ENCODE measurements around the gene CYCS.
"Not testable (repeated sequence)": the region's sequence is repeated elsewhere in the genome, so short reads cannot be mapped to it uniquely, and the experiment has no call there.

The CYCS gene

DNA sequence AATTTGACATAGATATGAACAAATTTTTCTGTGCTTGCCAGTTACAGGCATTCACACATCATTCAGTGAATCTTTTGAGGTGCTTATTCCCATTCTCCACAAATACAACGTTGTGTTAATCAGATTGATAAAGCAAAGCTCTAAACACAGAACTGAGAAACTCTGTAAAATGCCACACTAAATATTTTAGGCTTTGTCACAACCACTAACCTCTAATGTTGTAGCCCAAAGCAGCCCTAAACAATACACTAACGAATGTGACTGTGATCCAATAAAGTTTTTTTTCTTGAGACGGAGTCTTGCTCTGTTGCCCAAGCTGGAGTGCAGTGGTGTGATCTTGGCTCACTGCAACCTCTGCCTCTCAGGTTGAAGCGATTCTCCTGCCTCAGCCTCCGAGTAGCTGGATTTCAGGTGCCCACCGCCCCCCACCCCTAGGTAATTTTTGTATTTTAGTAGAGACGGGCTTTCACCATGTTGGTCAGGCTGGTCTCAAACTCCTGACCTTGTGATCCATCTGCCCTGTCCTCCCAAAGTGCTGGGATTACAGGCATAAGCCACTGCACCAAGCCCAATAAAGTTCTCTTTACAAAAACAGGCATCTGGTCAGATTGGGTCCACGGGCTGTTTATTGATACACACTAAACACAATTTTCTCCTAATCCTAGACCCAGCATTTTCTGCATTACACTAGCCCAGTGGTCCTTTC is 6.9 kb downstream of the CYCS start:
- DNase-seq (no peak), ATAC-seq (no peak)

DNA sequence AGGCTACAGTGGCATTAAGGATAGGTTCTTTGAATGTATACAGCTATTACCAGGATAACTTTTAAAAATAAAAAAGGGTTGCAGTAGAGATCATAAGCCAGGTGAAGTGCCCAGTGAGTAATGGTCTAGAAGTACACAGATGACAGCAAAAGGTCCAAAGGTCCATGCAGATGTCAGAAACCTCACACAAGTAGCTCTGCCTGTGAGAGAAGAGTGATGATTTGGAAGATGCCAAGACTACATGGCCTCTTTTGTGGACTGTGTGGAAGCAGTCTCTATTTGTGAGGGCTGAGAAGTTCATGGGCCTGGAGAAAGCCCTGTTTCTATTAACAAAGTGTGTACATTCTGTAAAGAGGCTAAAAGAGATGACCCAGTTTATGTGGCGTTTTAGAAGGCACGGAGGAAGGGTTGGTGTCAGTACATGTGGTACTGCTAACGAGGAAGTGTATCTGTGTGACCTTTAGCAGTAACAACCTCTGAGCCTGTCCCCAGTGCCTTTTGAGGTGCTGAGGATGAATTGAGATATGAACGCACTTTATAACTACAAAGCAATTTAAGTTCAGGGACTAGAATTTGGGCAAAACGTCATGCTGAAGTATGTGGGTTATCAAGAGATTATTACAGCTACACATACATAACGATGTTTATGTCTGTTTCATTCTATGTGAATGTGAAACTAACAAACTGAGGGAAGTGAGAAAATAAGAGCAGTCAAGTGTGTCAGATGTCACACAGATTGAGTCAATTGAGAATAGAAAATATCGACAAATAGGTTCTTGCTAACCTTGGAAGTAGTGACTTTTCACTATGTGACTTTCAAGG is 7.6 kb downstream of the CYCS start:
- ATAC-seq (peak; percentile 68), DNase-seq (no peak)

DNA sequence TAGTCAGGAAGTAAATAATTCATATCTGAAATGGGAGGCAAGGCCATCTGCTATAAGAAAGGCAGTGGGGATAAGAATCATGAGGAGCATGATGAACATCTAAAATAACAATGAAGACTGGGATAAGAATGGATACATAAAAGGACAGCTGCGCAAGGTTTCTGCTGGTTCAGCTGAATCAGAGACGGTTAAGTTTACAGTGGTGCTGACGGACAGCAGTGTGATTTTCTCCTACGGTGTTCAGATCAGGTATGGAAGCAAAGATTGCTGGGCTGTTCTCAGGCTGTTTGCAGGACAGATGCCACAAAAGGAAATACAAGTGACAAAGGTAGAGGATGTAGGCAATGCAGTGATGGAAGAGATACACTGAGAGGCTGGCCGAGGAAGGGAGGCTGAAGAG is 8.4 kb downstream of the CYCS start:
- no peak for ATAC-seq
- no peak for DNase-seq

DNA sequence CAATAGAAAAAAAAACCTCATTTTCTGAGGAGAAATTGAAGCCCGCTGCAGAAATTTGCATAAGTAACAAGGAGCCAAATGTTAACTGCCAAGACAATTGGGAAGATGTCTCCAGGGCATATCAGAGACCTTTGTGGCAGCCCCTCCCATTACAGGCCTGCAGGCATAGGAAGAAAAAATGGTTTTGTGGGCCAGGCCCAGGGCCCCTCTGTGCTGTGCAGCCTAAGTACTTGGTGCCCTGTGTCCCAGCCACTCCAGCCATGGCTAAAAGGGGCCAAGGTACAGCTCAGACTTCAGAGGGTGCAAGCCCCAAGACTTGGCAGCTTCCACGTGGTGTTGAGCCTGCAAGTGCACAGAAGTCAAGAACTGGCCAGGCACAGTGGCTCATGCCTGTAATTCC is 14.5 kb downstream of the CYCS start:
- DNase-seq, ATAC-seq: not testable (repeated sequence)

DNA sequence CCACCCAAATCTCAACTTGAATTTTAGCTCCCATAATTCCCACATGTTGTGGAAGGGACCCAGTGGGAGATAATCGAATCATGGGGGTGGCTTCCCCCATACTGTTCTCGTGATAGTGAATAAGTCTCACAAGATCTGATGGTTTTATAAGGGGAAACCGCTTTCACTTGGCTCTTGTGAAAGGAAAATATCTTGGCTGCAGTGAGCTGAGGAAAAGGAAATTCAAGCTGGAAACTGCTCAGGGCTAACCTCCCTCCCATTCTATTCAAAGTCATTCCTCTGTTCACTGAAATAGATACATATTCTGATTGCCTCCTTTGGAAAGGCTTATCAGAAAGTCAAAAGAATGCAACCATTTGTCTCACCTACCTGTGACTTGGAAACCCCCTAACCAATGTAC is 15.8 kb downstream of the CYCS start:
- DNase-seq (no peak), ATAC-seq (no peak)

DNA sequence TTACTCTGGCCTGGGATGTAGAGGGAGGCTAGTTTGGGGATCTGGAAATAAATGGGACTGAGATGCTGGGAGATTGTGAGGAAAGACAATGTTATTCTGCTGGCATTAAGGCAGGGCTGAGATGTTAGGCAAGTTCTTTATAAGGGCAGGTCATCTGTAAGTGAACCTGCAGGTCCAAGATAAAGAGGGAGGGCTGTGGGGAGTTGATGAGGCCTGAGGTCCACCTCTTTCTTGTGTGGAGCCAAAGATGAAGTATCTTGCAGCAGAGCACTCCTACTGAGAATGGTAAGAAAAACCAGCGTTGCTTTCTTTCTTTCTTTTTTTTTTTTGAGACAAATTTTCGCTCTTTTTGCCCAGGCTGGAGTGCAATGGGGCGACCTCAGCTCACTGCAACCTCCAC is 19.1 kb downstream of the CYCS start:
- DNase-seq, result no peak
- ATAC-seq, result no peak

DNA sequence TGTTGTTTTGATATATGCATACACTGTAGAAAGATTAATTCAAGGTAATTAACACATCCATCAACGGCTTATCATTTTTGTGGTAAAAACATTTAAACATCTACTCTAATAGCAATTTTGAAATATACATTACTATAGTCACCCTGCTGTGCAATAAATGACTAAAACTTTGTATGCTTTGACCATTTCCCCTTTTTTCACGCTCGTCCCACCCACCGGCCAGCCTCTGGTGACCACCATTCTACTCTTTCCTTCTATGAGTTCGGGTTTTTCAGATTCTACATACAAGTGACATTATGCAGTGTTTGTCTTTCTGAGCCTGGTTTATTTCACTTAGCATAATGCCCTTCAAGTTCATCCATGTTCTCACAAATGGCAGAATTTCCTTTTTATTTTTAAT is 21.3 kb downstream of the CYCS start:
- ATAC-seq (no peak), DNase-seq (no peak)

DNA sequence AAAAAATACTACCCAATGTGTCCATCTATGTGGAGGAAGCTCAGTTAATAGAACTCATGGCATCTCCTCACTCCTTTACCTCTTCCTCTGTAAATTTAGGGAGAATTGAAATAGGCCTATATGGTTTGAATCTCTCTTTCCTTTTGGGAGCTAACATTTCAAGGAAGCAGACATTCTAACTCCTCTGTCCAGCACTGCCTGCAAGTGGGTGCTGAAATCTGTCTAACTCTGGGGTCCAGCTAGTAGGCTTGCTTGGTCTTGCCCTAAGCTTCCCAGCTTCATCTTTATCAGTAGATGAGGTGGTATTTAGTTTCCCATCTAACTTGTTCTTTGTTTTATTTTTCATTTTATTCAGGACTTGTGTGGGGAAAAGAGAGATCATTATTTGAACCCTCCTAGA is 23.2 kb downstream of the CYCS start:
- ATAC-seq (no peak), DNase-seq (no peak)

DNA sequence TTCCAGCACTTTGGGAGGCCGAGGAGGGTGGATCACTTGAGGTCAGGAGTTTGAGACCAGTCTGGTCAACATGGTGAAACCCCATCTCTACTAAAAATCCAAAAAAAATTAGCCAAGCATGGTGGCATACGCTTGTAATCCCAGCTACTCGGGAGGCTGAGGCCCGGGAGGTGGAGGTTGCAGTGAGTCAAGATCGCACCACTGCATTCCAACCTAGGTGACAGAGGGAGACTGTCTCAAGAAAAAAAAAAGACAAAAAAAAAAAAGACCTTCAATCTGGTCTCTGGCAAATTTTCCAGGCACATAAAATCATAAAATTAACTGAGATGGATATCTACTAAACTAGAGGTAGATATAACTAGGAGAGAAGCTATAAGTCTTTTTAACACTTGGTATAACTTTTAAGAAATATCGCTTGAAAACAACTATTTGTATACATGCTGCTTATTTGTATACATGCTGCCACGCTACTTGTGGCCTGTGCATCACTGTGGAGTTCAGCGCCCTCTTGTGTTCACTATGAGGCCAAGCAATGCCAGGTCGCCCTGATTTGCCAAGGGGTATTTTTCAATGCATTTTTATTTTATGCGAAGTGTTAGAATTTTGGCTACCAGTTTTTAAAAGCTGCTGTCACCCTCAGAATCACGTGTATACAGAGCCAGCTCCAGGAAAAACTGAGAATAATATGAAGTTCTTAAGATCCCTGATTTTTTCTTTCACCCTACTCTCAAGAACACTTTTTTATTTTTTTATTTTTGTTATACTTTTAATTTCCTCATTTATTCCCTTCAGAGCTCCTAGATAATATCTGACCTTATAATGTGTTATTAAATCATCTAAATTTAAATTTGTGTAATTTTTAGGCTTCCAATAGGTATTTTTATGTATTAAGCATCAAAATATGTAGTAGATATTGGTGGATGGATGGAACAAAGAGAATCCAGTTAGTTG is 26.7 kb downstream of the CYCS start:
- DNase-seq (peak; percentile 48), ATAC-seq (peak; percentile 79)

DNA sequence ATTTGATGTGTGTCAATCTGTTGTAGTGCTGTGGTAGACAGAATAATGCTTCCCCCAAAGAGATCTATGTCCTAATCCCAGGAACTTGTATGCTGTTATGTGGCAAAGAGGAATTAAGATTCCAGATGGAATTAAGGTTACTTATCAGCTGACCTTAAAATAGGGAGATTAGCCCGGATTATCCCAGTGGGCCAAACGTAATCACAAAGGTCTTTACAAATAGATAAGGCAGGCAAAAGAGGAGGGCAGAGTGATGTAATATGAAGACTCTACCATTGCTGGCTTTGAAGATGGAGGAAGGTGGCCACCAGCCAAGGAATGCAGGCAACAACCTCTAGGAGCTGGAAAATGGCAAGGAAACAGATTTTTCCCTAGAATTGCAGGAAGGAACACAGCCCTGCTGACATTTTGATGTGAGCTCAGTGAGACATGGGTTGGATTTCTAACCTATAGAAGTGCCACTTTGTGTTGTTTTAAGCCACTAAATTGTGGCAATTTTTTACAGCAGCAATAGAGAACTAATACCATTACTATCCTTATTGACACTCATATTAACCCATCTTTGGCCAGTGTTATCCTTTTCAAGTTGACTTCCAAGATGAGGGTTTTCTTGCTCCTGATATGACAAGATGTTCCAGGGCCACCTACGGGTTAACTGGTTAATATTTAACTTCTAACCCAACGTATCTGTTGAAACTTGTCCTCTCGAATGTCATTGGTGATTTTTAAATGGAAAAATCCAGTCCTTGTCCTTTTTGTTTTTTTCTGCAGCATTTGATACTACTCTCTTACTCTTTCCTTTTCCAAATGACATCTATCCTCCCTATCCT is 29.3 kb downstream of the CYCS start:
- DNase-seq (no peak), ATAC-seq (no peak)

DNA sequence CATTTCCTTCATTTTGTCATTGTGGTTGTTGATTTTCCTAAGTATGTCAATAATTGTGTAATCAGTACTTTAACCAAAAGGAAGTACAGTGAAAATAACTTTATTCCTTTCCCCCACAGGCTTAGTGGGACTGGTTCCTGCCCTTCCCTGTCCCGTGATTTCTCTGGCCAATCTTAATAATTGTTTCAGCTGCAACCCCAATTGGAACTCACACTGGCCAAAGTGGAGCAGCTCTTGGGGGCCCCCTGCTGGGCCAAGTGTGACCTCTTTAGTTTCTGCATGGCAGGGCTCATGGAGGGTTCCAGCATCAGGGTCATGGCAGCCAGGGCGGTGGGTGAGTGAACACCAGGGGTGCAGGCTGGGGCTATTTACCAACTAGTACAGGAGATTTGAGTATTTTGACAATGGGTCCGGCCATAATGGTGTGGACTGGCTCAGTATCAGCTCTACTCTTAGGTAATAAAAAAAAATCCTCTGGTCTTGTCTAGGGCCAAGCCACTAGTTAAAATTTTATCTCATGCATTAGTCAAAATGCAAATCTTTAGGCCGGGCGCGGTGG is 31.7 kb downstream of the CYCS start:
- ATAC-seq (peak; percentile 84), DNase-seq (peak; percentile 89)

DNA sequence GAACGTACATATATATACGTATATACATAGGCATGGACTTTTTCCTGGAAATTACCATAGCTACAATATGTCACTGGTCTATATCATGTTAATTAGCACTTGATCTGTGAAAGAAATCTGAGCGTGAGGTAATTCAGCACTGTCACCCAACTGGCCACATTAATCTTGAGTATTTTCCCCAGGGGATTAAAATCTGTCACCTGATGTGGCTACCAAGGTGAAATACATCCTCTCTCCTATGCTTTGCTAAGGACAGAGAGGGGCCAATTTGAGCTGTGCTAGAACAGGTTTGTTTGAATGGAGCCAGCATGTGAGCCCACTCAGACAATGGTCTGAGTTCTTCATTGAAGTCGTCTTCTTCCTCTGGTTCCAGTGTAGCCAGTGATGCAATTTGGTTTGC is 33.3 kb downstream of the CYCS start:
- ATAC-seq, result no peak
- no peak for DNase-seq

DNA sequence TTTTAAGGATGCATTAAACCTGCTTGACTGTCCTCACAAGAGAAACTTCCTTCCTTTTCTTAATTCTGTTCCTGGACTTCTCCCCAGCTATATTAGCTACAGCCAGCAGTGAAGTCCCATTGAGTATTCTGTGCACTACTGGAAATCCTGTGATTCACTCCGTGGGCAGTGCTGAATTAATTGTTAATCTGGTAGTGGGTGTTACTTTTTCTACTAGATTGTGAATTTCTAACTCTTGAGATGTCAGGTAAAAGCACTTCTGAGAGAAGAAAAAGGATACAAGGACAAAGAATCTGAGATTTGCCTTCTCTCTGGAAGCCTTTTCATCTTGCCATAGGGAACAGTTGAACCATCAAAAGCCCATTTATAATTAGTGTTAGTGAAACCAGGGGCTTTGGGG is 33.9 kb downstream of the CYCS start:
- no peak for ATAC-seq
- no peak for DNase-seq

DNA sequence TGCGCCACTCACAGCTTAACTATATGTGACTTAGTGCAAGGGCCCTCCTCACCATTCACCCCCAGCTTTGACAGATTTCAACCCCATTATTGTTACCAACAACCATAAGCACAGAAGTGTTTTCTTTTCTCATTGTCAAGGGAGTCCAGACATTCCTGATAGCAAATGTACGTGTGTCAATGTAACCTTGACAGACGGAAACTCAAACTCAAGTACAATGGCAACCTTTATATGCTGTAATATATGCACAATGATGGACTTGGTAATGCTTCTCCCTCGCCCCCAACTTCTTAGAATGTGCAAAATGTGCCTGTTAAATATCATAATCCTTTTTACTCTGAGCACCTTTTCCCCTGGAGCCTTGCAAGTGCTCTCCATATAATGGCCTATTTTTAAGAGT is 34.7 kb downstream of the CYCS start:
- ATAC-seq (no peak), DNase-seq (no peak)

DNA sequence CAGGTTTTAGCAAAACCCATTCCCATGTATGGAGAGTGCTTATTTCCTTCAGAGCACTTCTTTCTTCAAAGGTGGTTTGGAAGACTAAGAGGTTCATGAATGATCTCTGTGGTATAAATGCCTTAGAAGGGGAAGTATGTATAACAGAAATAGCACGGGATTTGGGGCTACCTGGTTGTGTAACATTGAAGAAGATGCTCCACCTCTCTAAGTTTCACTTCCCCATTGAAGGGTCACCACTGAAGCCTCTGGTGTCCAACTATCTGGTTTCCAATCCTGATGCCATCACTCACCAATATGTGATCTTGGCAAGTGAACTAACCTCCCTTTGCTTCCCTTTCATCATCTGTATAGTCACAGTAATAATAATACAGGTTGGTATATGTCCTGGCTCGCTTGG is 37.2 kb downstream of the CYCS start:
- ATAC-seq (no peak), DNase-seq (no peak)

DNA sequence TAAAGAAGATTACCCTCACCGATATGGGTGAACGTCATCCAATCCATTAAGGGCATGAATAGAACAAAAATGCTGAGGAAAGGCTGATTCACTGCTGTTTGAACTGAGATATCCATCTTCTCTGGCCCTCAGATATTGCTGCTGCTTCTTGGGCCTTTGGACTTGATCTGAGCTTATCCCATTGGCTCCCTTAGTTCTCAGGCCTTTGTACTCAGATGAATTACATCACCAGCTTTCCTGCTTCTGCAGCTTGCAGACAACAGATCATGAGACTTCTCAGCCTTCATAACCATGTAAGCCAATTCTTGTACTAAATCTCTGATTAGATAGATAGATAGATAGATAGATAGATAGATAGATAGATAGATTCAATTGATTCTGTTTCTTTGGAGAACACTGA is 40.2 kb downstream of the CYCS start:
- ATAC-seq (no peak), DNase-seq (no peak)

DNA sequence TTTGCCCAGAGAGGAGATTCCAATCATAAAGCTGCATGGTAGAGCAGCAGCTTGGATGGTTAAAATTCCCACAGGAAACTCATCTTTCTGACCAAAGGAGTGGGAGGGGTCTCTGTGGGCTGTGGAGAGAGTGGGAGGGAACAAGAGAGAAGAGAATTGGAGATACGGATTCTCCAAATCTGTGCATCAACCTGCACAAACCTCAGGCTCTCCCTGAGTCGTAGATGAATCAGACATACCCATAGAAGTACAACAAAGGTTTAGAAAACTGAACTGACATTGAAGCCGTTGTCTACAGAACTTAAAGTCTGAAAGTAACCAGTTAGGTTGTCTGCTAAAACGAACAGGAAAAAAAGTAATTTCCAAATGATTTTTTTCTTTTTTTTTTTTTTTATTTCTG is 41.9 kb downstream of the CYCS start:
- no peak for DNase-seq
- ATAC-seq, result no peak

DNA sequence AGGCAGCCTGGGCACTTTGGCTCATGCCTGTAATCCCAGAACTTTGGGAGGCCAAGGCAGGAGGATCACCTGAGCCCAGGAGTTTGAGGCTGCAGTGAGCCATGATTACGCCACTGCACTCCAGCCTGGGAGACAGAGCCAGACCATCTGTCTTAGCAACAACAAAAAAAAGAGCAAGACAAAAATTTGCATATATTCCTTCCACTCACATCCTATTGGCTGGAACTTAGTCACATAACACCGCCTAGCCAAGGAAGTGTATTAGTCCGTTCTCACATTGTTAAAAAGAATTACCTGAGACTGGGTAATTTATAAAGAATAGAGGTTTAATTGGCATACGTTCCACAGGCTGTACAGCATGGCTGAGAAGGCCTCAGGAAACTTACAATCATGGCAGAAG is 43.0 kb downstream of the CYCS start:
- ATAC-seq, DNase-seq: not testable (repeated sequence)

DNA sequence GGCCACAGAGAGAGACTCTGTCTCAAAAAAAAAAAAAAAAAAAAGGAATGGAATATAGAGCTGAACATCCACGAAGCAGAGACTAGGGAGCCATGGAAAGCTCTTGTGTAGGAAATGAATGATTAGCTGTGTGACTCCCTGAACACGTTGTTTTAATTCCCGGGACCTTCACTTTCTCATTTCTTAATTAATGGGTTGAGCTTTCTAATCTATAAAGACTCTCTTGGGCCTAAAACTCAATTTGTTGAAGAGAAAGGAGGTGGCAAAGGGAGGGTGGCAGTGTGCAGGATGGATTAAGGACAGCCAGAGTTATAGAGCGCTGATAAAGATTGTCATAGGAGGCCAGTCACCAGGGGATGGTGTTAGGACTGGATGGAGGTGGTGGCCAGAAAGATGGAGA is 48.0 kb downstream of the CYCS start:
- ATAC-seq, result no peak
- no peak for DNase-seq

DNA sequence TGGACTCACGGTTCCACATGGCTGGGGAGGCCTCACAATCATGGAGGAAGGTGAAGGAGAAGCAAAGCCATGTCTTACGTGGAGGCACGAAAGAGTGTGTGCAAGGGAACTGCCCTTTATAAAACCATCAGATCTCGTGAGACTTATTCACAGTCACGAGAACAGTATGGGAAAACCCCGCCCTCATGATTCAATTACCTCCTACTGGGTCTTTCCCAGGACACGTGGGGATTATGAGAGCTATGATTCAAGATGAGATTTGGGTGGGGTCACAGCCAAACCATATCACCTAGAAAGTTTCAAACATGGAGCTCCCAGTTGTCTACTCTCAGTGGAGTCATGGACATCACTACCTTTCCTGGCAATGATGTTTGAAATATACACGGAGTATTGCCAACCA is 49.6 kb downstream of the CYCS start:
- DNase-seq (peak; percentile 32), ATAC-seq (peak; percentile 41)

DNA sequence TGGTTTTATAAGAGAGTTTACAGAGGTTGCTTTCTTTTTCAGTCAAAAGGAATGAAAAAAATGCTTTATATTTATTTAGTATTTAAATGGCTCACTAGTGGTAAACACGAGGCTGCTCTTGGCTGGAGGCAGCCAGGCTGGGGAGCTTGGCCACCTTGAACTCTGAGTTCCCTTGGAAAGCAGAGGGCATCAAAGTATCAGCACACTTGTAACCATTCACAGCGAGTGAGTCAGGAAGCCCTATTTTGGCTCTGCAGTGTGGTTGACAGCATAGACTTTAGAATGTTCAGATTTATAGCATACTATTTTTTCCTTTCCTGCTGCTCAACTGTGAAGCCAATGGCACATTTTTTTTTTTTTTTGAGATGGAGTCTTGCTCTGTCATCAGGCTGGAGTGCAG is 51.6 kb downstream of the CYCS start:
- DNase-seq (no peak), ATAC-seq (peak; percentile 26)
